GM23338 (cell line): ENCODE results near the gene TCTN1. TPM values are rescaled to one million over a fixed set of nuclear protein-coding genes. Genes with fewer than 3 reads are reported as not detected.

ENCODE experiments used
- ATAC-seq: fragments of 200-7000 bp; cut with Tn5 transposase; 3 replicates; pipeline ENCODE4 v1.9.1; 2020
- DNase-seq: peaks from one replicate; pipeline ENCODE4 v3.0.0-alpha.2; 2015; ENCODE audit warnings: low spot score
- H2AFZ ChIP-seq: fragments of 200-600 bp; sonication (generic); 2 replicates; pipeline ENCODE4 v1.8.0; 2016; ENCODE audit warnings: antibody characterized with exemption, mild to moderate bottlenecking, moderate library complexity
- H3F3A ChIP-seq: fragments of 200-600 bp; sonication (generic); replicated peaks from 2 replicates; pipeline ENCODE4 v1.8.0; 2017; ENCODE audit warnings: antibody characterized with exemption, mixed run types, low read depth
- H3K27ac ChIP-seq: fragments of 200-600 bp; sonication (generic); 2 replicates; pipeline ENCODE4 v1.6.1; 2016; ENCODE audit warnings: low read depth
- H3K27me3 ChIP-seq: fragments of 200-600 bp; sonication (generic); 2 replicates; pipeline ENCODE4 v1.8.0; 2016; ENCODE audit warnings: mild to moderate bottlenecking, mixed run types, moderate library complexity; ENCODE audit not compliant: insufficient read depth
- H3K36me3 ChIP-seq: fragments of 200-600 bp; sonication (generic); 2 replicates; pipeline ENCODE4 v1.8.0; 2016; ENCODE audit warnings: mild to moderate bottlenecking; ENCODE audit not compliant: insufficient read depth
- H3K4me1 ChIP-seq: fragments of 200-600 bp; sonication (generic); 2 replicates; pipeline ENCODE4 v1.8.0; 2016; ENCODE audit warnings: mild to moderate bottlenecking, moderate library complexity; ENCODE audit not compliant: insufficient read depth
- H3K4me2 ChIP-seq: fragments of 200-600 bp; sonication (generic); 2 replicates; pipeline ENCODE4 v1.7.1; 2017; ENCODE audit warnings: mixed run types
- H3K4me3 ChIP-seq: fragments of 200-600 bp; sonication (generic); 2 replicates; pipeline ENCODE4 v1.6.1; 2016; ENCODE audit warnings: mixed run types
- H3K79me2 ChIP-seq: fragments of 200-600 bp; sonication (generic); replicated peaks from 2 replicates; pipeline ENCODE4 v1.8.0; 2017; ENCODE audit warnings: mild to moderate bottlenecking; ENCODE audit not compliant: insufficient read depth
- H3K9me2 ChIP-seq: fragments of 200-600 bp; sonication (generic); 2 replicates; pipeline ENCODE4 v1.8.0; 2017; ENCODE audit not compliant: insufficient read depth
- H4K20me1 ChIP-seq: fragments of 200-600 bp; sonication (generic); replicated peaks from 2 replicates; pipeline ENCODE4 v1.8.0; 2017; ENCODE audit warnings: mild to moderate bottlenecking; ENCODE audit not compliant: insufficient read depth
- H3K27ac Mint-ChIP-seq: 2 replicates; pipeline ENCODE4 v1.8.0; 2020; ENCODE audit warnings: inconsistent platforms, mild to moderate bottlenecking, moderate library complexity, mixed read lengths
- H3K27me3 Mint-ChIP-seq: 3 replicates; pipeline ENCODE4 v1.8.0; 2022; ENCODE audit warnings: low read depth, mild to moderate bottlenecking, moderate library complexity, mixed read lengths, inconsistent platforms; ENCODE audit not compliant: insufficient read depth, poor library complexity
- H3K36me3 Mint-ChIP-seq: 3 replicates; pipeline ENCODE4 v1.8.0; 2021; ENCODE audit warnings: low read depth, mild to moderate bottlenecking, inconsistent platforms, moderate library complexity, mixed read lengths
- H3K4me1 Mint-ChIP-seq: 3 replicates; pipeline ENCODE4 v1.8.0; 2020; ENCODE audit warnings: mild to moderate bottlenecking, inconsistent platforms, mixed read lengths
- H3K4me3 Mint-ChIP-seq: 3 replicates; pipeline ENCODE4 v1.8.0; 2021; ENCODE audit warnings: moderate library complexity, mild to moderate bottlenecking, inconsistent platforms, mixed read lengths
- H3K9me3 Mint-ChIP-seq: 3 replicates; pipeline ENCODE4 v1.8.0; 2020; ENCODE audit warnings: moderate library complexity, mild to moderate bottlenecking, inconsistent platforms, mixed read lengths
- EZH2 ChIP-seq: fragments of 200-600 bp; sonication (generic); IDR thresholded peaks from one replicate; pipeline ENCODE4 v1.8.0; 2017; ENCODE audit warnings: antibody characterized with exemption, mild to moderate bottlenecking, low read depth; ENCODE audit not compliant: unreplicated experiment
- JUNB ChIP-seq: IDR thresholded peaks from one replicate; pipeline ENCODE4 v1.6.1; 2016; ENCODE audit warnings: antibody characterized with exemption; ENCODE audit not compliant: unreplicated experiment
- NANOG ChIP-seq: IDR thresholded peaks from 2 replicates; pipeline ENCODE4 v1.6.1; 2016; ENCODE audit warnings: antibody characterized with exemption, borderline replicate concordance
- ZNF114 ChIP-seq: fragments of 250-450 bp; sonication (Bioruptor Pico); IDR thresholded peaks from 2 replicates; pipeline ENCODE4 v1.5.0; 2020; ENCODE audit warnings: mild to moderate bottlenecking, moderate library complexity
- ZNF331 ChIP-seq: fragments of 250-450 bp; sonication (Bioruptor Pico); IDR thresholded peaks from 2 replicates; pipeline ENCODE4 v1.5.0; 2020; ENCODE audit warnings: low read depth, mild to moderate bottlenecking, moderate library complexity
- ZNF462 ChIP-seq: fragments of 250-450 bp; sonication (Bioruptor Pico); IDR thresholded peaks from 2 replicates; pipeline ENCODE4 v1.5.0; 2020; ENCODE audit warnings: mild to moderate bottlenecking, moderate library complexity
- polyA plus RNA-seq: library from polyadenylated mRNA; unstranded; fragments of >200 nt; fragmentation: Nextera tagmentation; extraction: Ambion mirVana; gene quantifications from 2 replicates; pipeline ENCODE4 v1.2.1, GENCODE V29; 2016
- total RNA-seq: library from RNA; depleted of rRNA; stranded (reverse); fragments of >200 nt; shearing (Covaris generic); gene quantifications from 2 replicates; pipeline ENCODE4 v1.2.3, GENCODE V29; 2014

TCTN1 gene
- total and polyA plus RNA-seq, 2 experiments from 2014 or later = 10.6 to 12.4 TPM

GRCh38 chr12:110679201-110679600, 65.3 kb downstream of the TCTN1 start:
- no peak overlapping the region for H3K27ac ChIP-seq
- H3K4me3 ChIP-seq = no peak overlapping the region
- no peaks in the 10 kb centered on the region for H3K9me2 ChIP-seq
- Mint-ChIP-seq H3K27ac (no peak overlapping the region), H3K4me1 (peaks cover 8% of the 10 kb centered on the region; the same call in 2 of the 3 replicates), H3K4me3 (no peak overlapping the region), H3K27me3 (peaks cover 1% of the 10 kb centered on the region), H3K9me3 (no peaks in the 10 kb centered on the region), H3K36me3 (no peaks in the 10 kb centered on the region; the same call in 1 of the 3 replicates)
- no peaks in the 10 kb centered on the region for H3K36me3 ChIP-seq
- ATAC-seq (no peak), DNase-seq (no peak)
- H3K79me2 ChIP-seq = no peaks in the 10 kb centered on the region
- no peaks in the 10 kb centered on the region for H3F3A ChIP-seq
- no peak overlapping the region for H3K4me2 ChIP-seq
- H3K4me1 ChIP-seq = no peaks in the 10 kb centered on the region
- no peak overlapping the region for H2AFZ ChIP-seq
- H4K20me1 ChIP-seq = no peaks in the 10 kb centered on the region
- TF ChIP-seq ZNF462 (no peak), NANOG (no peak), ZNF114 (CRISPR knock-in tag) (no peak)
- H3K27me3 ChIP-seq = no peaks in the 10 kb centered on the region

- ATAC-seq = no peak
- Histone ChIP-seq H3K79me2 (no peaks in the 10 kb centered on the region), H4K20me1 (no peaks in the 10 kb centered on the region), H3K4me1 (no peaks in the 10 kb centered on the region), H2AFZ (no peak overlapping the region), H3K27me3 (no peaks in the 10 kb centered on the region), H3K36me3 (no peaks in the 10 kb centered on the region), H3K4me3 (no peak overlapping the region), H3K4me2 (no peak overlapping the region), H3F3A (no peaks in the 10 kb centered on the region), H3K9me2 (no peaks in the 10 kb centered on the region), H3K27ac (no peak overlapping the region)
- Mint-ChIP-seq H3K9me3 (no peaks in the 10 kb centered on the region; the same call in 2 of the 3 replicates), H3K4me3 (no peak overlapping the region), H3K36me3 (no peaks in the 10 kb centered on the region; the same call in 1 of the 3 replicates), H3K27me3 (peaks cover 1% of the 10 kb centered on the region), H3K4me1 (peaks cover 12% of the 10 kb centered on the region; the same call in 2 of the 3 replicates), H3K27ac (no peak overlapping the region)
- no peak for DNase-seq
- TF ChIP-seq EZH2 (no peak), ZNF331 (CRISPR knock-in tag) (no peak), ZNF114 (CRISPR knock-in tag) (no peak), JUNB (no peak), ZNF462 (no peak)
Observed at GRCh38 chr12:110680032-110680431, 66.1 kb downstream of the TCTN1 start.
